GM12878 (cell line): ENCODE results near the gene ZNF350. TPM values are rescaled to one million over a fixed set of nuclear protein-coding genes. Genes with fewer than 3 reads are reported as not detected.
A peak's percentile ranks its signal among the peaks of the same experiment; 100 is the strongest.

ENCODE experiments used
- ATAC-seq: fragments of 200-7000 bp; cut with Tn5 transposase; 3 replicates; pipeline ENCODE4 v1.9.1; 2020; ENCODE audit warnings: mild to moderate bottlenecking, moderate library complexity
- BruUV-seq: library from RNA; stranded (reverse); fragments of 400-500 nt; replicated peaks from 2 replicates; lab custom pipeline; 2021; lab: Mats Ljungman, UMichigan
- CTCF ChIA-PET: fragments of 300-600 bp; sonication (Branson Sonifier 250); formaldehyde crosslinking; extraction: SDS; loops from one replicate; lab custom pipeline; 2021; ENCODE audit warnings: inconsistent platforms; lab: Yijun Ruan, JAX
- POLR2A ChIA-PET: fragments of 350-600 bp; formaldehyde crosslinking; extraction: SDS; loops from one replicate; lab custom pipeline; 2021; ENCODE audit warnings: inconsistent platforms; lab: Charles Lee
- RAD21 ChIA-PET: fragments of 300-600 bp; sonication (Branson Sonifier 250); formaldehyde crosslinking; loops from one replicate; lab custom pipeline; 2023; ENCODE audit warnings: antibody characterized with exemption; ENCODE audit not compliant: unreplicated experiment; lab: Charles Lee
- SMC1A ChIA-PET: fragments of 300-600 bp; sonication (Branson Sonifier 250); formaldehyde crosslinking; loops from one replicate; lab custom pipeline; 2023; ENCODE audit not compliant: unreplicated experiment, uncharacterized antibody; lab: Charles Lee
- DNase-seq: peaks from one replicate; pipeline ENCODE4 v3.0.0-alpha.2; 2011; ENCODE audit warnings: low read depth, low spot score
- FAIRE-seq: peaks from 3 replicates; lab custom pipeline; 2011; peaks lifted over from hg19 to GRCh38; lab: Jason Lieb, UNC
- H2AFZ ChIP-seq: 2 replicates; pipeline ENCODE4 v1.6.0; 2011; ENCODE audit warnings: low read depth, low read length, control low read depth; ENCODE audit not compliant: control insufficient read depth
- H3K27ac ChIP-seq: 2 replicates; pipeline ENCODE4 v1.5.1; 2011; ENCODE audit warnings: control low read depth; ENCODE audit not compliant: control insufficient read depth, insufficient read depth
- H3K27me3 ChIP-seq, 2 experiments: replicated peaks in 1 of 2; 2 replicates each; pipeline versions ENCODE4 v1.6.0 to v1.6.1; 2011; ENCODE audit warnings: low read length in 1 of 2; ENCODE audit not compliant: control insufficient read depth in 2 of 2, insufficient read depth in 2 of 2
- H3K36me3 ChIP-seq, 2 experiments: 2 replicates each; pipeline ENCODE4 v1.5.1; 2011; ENCODE audit warnings: low read length in 1 of 2; ENCODE audit not compliant: control insufficient read depth in 2 of 2, insufficient read depth in 2 of 2
- H3K4me1 ChIP-seq: 2 replicates; pipeline ENCODE4 v1.6.1; 2011; ENCODE audit warnings: mild to moderate bottlenecking, low read length, moderate library complexity, mixed read lengths; ENCODE audit not compliant: control insufficient read depth, insufficient read depth
- H3K4me2 ChIP-seq: 2 replicates; pipeline ENCODE4 v1.6.0; 2011; ENCODE audit warnings: control low read depth; ENCODE audit not compliant: control insufficient read depth, insufficient read depth
- H3K4me3 ChIP-seq: fragments of 200-600 bp; sonication (generic); 2 replicates; pipeline ENCODE4 v1.5.1; 2016
- H3K79me2 ChIP-seq: 2 replicates; pipeline ENCODE4 v1.6.0; 2011; ENCODE audit warnings: low read length; ENCODE audit not compliant: control insufficient read depth, insufficient read depth
- H3K9ac ChIP-seq: 2 replicates; pipeline ENCODE4 v1.8.0; 2011; ENCODE audit warnings: low read length, control low read depth, mixed read lengths; ENCODE audit not compliant: control insufficient read depth, insufficient read depth
- H3K9me3 ChIP-seq: replicated peaks from 3 replicates; pipeline ENCODE4 v1.5.1; 2011; ENCODE audit warnings: mild to moderate bottlenecking, low read length; ENCODE audit not compliant: control insufficient read depth, insufficient read depth
- H4K20me1 ChIP-seq: 2 replicates; pipeline ENCODE4 v1.6.0; 2011; ENCODE audit not compliant: control insufficient read depth, insufficient read depth
- CBX5 ChIP-seq: sonication (generic); IDR thresholded peaks from 2 replicates; pipeline ENCODE4 v1.6.1; 2016; ENCODE audit warnings: low read depth, moderate library complexity, mild to moderate bottlenecking, inconsistent platforms
- CREB1 ChIP-seq: IDR thresholded peaks from 2 replicates; pipeline ENCODE4 v1.6.1; 2012; ENCODE audit warnings: low read depth, mild to moderate bottlenecking, inconsistent platforms
- CREM ChIP-seq: IDR thresholded peaks from 2 replicates; pipeline ENCODE4 v1.6.1; 2014; ENCODE audit warnings: antibody characterized with exemption, low read depth
- HCFC1 ChIP-seq: fragments of 150-350 bp; IDR thresholded peaks from 2 replicates; pipeline ENCODE4 v1.6.1; 2014; ENCODE audit warnings: low read length
- MYB ChIP-seq: fragments of 150-350 bp; IDR thresholded peaks from 2 replicates; pipeline ENCODE4 v1.6.1; 2014; ENCODE audit warnings: mild to moderate bottlenecking, low read depth, low read length, borderline replicate concordance
- NR2C2 ChIP-seq: IDR thresholded peaks from 2 replicates; pipeline ENCODE4 v1.6.1; 2011; ENCODE audit warnings: borderline replicate concordance, low read depth; ENCODE audit not compliant: control insufficient read depth, insufficient read length
- RAD21 ChIP-seq: IDR thresholded peaks from 2 replicates; pipeline ENCODE4 v1.6.1; 2011; ENCODE audit warnings: mild to moderate bottlenecking, low read depth, low read length, moderate library complexity; ENCODE audit not compliant: insufficient read depth
- SMAD5 ChIP-seq: IDR thresholded peaks from 2 replicates; pipeline ENCODE4 v1.6.1; 2016; ENCODE audit warnings: antibody characterized with exemption, low read depth
- SMARCA5 ChIP-seq: fragments of 450-650 bp; IDR thresholded peaks from 2 replicates; pipeline ENCODE4 v1.6.1; 2017; ENCODE audit warnings: mild to moderate bottlenecking
- SUPT20H ChIP-seq: IDR thresholded peaks from 2 replicates; pipeline ENCODE4 v1.6.1; 2011; ENCODE audit warnings: low read depth, mild to moderate bottlenecking, low read length, moderate library complexity, borderline replicate concordance; ENCODE audit not compliant: control insufficient read depth
- ZNF207 ChIP-seq: fragments of 450-650 bp; IDR thresholded peaks from 2 replicates; pipeline ENCODE4 v1.6.1; 2014; ENCODE audit warnings: antibody characterized with exemption, mild to moderate bottlenecking, borderline replicate concordance
- WGBS: methylation state at CpG from one replicate; pipeline ENCODE4 v1.1.6; 2016; ENCODE audit warnings: low lambda C conversion rate; ENCODE audit not compliant: insufficient replicate concordance, insufficient coverage; ENCODE audit errors: missing lambda C conversion rate; 5-methylcytosine and 5-hydroxymethylcytosine counted together
- in situ Hi-C: fragments of 300-500 bp; cut with MboI; formaldehyde crosslinking; loops from 9 replicates; pipeline ENCODE4 v1.14.3; 2018; ENCODE audit warnings: mixed read lengths
- intact Hi-C: fragments of 100-400 bp; cut with micrococcal nuclease; formaldehyde crosslinking; loops from one replicate; pipeline ENCODE4 v1.14.2; 2022; ENCODE audit not compliant: unreplicated experiment
- polyA plus RNA-seq, 11 experiments: library from polyadenylated mRNA; depleted of rRNA in 4 of 11; unstranded in 6 of 11; stranded (reverse) in 5 of 11; fragments of >200 nt; fragmentation: Nextera tagmentation in 4 of 11; fragmentation: Illumina TruSeq in 1 of 11; extraction: Ambion mirVana in 4 of 11; extraction: Trizol in 1 of 11; gene quantifications; 1 replicate in 1 of 11; 2 replicates in 10 of 11; pipeline versions ENCODE4 v1.2.1 to v1.2.3, GENCODE V29; 2011 to 2016; ENCODE audit warnings: inconsistent platforms in 2 of 11, missing spikeins in 2 of 11, low read depth in 1 of 11
- total RNA-seq, 4 experiments: library from RNA; depleted of rRNA in 3 of 4; stranded (reverse); fragments of >200 nt in 3 of 4; fragmentation: Illumina TruSeq in 1 of 4; extraction: Trizol in 1 of 4; gene quantifications; 2 replicates each; pipeline versions ENCODE4 v1.2.1 to v1.2.3, GENCODE V29; 2013 to 2021

ZNF350 gene
- total and polyA plus RNA-seq, 10 of the 15 experiments (the other 5 are each of a cell fraction or from before 2014, with no cell fraction given) = 6.4 to 11.8 (median 10.0) TPM

GRCh38 chr19:51971624-51972023 lies 15.0 kb downstream of the ZNF350 start:
- Histone ChIP-seq H2AFZ (no peak overlapping the region), H4K20me1 (no peaks in the 10 kb centered on the region), H3K36me3 (peaks cover 10 to 35% of the 10 kb centered on the region in 2 experiments), H3K9me3 (peaks cover 52% of the 10 kb centered on the region), H3K27me3 (no peaks in the 10 kb centered on the region), H3K4me3 (no peak overlapping the region), H3K9ac (no peak overlapping the region), H3K4me2 (no peak overlapping the region), H3K27ac (no peak overlapping the region), H3K79me2 (no peaks in the 10 kb centered on the region), H3K4me1 (no peaks in the 10 kb centered on the region)
- ATAC-seq (no peak), FAIRE-seq (no peak), DNase-seq (no peak)
- SMC1A ChIA-PET = interaction anchor here (0.6 kb wide), 1 partner anchor 767 kb away, joined by 4 read pairs; no protein-coding TSS in a partner anchor
- 73% methylated on average over 4 of the region's 4 CpGs for WGBS
- TF ChIP-seq CBX5 (peak; percentile 78; the same call in 1 of the 2 replicates), SUPT20H (no peak)
- in situ Hi-C loops (no loop called here), intact Hi-C loops (no loop called here)
- RAD21 ChIA-PET = no interaction called here
- no TSS peak for BruUV-seq
- POLR2A ChIA-PET = no interaction called here
- CTCF ChIA-PET = no interaction called here

GRCh38 chr19:51970718-51971117 lies 15.9 kb downstream of the ZNF350 start:
- FAIRE-seq = no peak
- H3K4me1 ChIP-seq = no peaks in the 10 kb centered on the region
- SMC1A ChIA-PET = no interaction called here
- BruUV-seq = no TSS peak
- WGBS = 97% methylated on average over 1 of the region's 1 CpG
- ATAC-seq = no peak
- peaks cover 50% of the 10 kb centered on the region for H3K9me3 ChIP-seq
- TF ChIP-seq SMARCA5 (no peak), SMAD5 (no peak), MYB (no peak), ZNF207 (no peak), CREB1 (no peak), HCFC1 (no peak), CREM (no peak), RAD21 (no peak), NR2C2 (no peak)
- TF ChIP-seq, all 136 proteins: peak for 0
- Histone ChIP-seq H3K9ac (no peak overlapping the region), H3K27me3 (no peaks in the 10 kb centered on the region), H3K4me2 (no peak overlapping the region), H3K79me2 (no peaks in the 10 kb centered on the region), H3K4me3 (no peak overlapping the region), H3K36me3 (peaks cover 10 to 42% of the 10 kb centered on the region in 2 experiments), H4K20me1 (no peaks in the 10 kb centered on the region), H2AFZ (no peak overlapping the region), H3K27ac (no peak overlapping the region)
- intact Hi-C loops = no loop called here
- in situ Hi-C loops = no loop called here
- ChIA-PET CTCF (interaction anchor here (0.5 kb wide), 1 partner anchor 31 kb away, joined by 4 read pairs; no protein-coding TSS in a partner anchor), POLR2A (no interaction called here), RAD21 (no interaction called here)
- no peak for DNase-seq
